ENCODE data around the gene LRP11. TPM values are rescaled to one million over a fixed set of nuclear protein-coding genes. Genes with fewer than 3 reads are reported as not detected.

Gene LRP11
- total and polyA plus RNA-seq, 10 of the 15 experiments (the other 5 are each of a cell fraction or from before 2014, with no cell fraction given) = under 0.01 to 0.23 (median 0.03) TPM; not detected in 6

DNA sequence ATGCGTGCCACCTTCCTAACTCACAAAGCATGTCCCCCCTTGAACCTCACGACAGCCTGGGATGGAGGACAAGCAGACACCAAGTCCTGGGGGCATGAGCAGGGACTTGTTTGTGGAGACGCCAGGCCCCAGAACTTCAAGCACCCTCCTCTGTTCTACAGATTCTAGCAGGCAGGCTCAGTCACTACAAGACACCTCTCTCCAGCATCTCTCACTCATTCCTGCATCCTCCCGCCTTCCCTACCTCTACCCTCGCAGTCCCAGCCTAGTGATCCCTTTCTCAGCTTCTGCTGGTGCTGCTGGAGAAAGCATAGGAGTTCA is 3.7 kb downstream of the LRP11 start:
- RAD21 ChIA-PET (ENCODE audit: unreplicated experiment) = no interaction called here
- Histone ChIP-seq H3K9ac (ENCODE audit: control insufficient read depth, insufficient read depth, low read length) (no peak overlapping the region), H3K36me3 (ENCODE audit: control insufficient read depth in 2 of 2, insufficient read depth in 2 of 2, low read length in 1 of 2) (no peaks in the 10 kb centered on the region), H3K27ac (ENCODE audit: control insufficient read depth, insufficient read depth) (no peak overlapping the region), H3K27me3 (replicated peaks in 1 of 2; ENCODE audit: control insufficient read depth in 2 of 2, insufficient read depth in 2 of 2, low read length in 1 of 2) (peaks cover 5 to 12% of the 10 kb centered on the region in 2 experiments), H4K20me1 (ENCODE audit: control insufficient read depth, insufficient read depth) (no peaks in the 10 kb centered on the region), H3K9me3 (replicated peaks; ENCODE audit: control insufficient read depth, insufficient read depth, low read length) (no peaks in the 10 kb centered on the region; the same call in 2 of the 3 replicates), H3K4me3 (no peak overlapping the region), H3K79me2 (ENCODE audit: control insufficient read depth, insufficient read depth, low read length) (no peaks in the 10 kb centered on the region), H3K4me1 (ENCODE audit: control insufficient read depth, insufficient read depth, low read length) (no peaks in the 10 kb centered on the region; the same call in 1 of the 2 replicates), H2AFZ (ENCODE audit: control insufficient read depth, low read depth, low read length) (no peak overlapping the region), H3K4me2 (ENCODE audit: control insufficient read depth, insufficient read depth) (no peak overlapping the region)
- no TSS peak for BruUV-seq (replicated peaks)
- intact Hi-C loops (cut with micrococcal nuclease; ENCODE audit: unreplicated experiment) (loop anchor here (10.0 kb wide), 1 partner anchor 136 kb away; no protein-coding TSS in a partner anchor), in situ Hi-C loops (cut with MboI) (no loop called here)
- TF ChIP-seq, protein P1, sequence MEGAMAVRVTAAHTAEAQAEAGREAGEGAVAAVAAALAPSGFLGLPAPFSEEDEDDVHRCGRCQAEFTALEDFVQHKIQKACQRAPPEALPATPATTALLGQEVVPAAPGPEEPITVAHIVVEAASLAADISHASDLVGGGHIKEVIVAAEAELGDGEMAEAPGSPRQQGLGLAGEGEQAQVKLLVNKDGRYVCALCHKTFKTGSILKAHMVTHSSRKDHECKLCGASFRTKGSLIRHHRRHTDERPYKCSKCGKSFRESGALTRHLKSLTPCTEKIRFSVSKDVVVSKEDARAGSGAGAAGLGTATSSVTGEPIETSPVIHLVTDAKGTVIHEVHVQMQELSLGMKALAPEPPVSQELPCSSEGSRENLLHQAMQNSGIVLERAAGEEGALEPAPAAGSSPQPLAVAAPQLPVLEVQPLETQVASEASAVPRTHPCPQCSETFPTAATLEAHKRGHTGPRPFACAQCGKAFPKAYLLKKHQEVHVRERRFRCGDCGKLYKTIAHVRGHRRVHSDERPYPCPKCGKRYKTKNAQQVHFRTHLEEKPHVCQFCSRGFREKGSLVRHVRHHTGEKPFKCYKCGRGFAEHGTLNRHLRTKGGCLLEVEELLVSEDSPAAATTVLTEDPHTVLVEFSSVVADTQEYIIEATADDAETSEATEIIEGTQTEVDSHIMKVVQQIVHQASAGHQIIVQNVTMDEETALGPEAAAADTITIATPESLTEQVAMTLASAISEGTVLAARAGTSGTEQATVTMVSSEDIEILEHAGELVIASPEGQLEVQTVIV (IDR thresholded peaks at IDR 0.05; ENCODE audit: borderline replicate concordance, partially characterized antibody) = no peak
- TF ChIP-seq EP300 (IDR thresholded peaks at IDR 0.05; ENCODE audit: borderline replicate concordance in 1 of 2, control insufficient read depth in 1 of 2, low read depth in 2 of 2, low read length in 2 of 2) (no peak), ZNF384 (IDR thresholded peaks at IDR 0.05; ENCODE audit: borderline replicate concordance, low read depth, low read length) (no peak), JUND (IDR thresholded peaks at IDR 0.05; ENCODE audit: low read depth, low read length) (no peak)
- TF ChIP-seq, protein P2, sequence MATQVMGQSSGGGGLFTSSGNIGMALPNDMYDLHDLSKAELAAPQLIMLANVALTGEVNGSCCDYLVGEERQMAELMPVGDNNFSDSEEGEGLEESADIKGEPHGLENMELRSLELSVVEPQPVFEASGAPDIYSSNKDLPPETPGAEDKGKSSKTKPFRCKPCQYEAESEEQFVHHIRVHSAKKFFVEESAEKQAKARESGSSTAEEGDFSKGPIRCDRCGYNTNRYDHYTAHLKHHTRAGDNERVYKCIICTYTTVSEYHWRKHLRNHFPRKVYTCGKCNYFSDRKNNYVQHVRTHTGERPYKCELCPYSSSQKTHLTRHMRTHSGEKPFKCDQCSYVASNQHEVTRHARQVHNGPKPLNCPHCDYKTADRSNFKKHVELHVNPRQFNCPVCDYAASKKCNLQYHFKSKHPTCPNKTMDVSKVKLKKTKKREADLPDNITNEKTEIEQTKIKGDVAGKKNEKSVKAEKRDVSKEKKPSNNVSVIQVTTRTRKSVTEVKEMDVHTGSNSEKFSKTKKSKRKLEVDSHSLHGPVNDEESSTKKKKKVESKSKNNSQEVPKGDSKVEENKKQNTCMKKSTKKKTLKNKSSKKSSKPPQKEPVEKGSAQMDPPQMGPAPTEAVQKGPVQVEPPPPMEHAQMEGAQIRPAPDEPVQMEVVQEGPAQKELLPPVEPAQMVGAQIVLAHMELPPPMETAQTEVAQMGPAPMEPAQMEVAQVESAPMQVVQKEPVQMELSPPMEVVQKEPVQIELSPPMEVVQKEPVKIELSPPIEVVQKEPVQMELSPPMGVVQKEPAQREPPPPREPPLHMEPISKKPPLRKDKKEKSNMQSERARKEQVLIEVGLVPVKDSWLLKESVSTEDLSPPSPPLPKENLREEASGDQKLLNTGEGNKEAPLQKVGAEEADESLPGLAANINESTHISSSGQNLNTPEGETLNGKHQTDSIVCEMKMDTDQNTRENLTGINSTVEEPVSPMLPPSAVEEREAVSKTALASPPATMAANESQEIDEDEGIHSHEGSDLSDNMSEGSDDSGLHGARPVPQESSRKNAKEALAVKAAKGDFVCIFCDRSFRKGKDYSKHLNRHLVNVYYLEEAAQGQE (IDR thresholded peaks at IDR 0.05; ENCODE audit: low read depth, low read length) = no peak
- TF ChIP-seq, protein P3, sequence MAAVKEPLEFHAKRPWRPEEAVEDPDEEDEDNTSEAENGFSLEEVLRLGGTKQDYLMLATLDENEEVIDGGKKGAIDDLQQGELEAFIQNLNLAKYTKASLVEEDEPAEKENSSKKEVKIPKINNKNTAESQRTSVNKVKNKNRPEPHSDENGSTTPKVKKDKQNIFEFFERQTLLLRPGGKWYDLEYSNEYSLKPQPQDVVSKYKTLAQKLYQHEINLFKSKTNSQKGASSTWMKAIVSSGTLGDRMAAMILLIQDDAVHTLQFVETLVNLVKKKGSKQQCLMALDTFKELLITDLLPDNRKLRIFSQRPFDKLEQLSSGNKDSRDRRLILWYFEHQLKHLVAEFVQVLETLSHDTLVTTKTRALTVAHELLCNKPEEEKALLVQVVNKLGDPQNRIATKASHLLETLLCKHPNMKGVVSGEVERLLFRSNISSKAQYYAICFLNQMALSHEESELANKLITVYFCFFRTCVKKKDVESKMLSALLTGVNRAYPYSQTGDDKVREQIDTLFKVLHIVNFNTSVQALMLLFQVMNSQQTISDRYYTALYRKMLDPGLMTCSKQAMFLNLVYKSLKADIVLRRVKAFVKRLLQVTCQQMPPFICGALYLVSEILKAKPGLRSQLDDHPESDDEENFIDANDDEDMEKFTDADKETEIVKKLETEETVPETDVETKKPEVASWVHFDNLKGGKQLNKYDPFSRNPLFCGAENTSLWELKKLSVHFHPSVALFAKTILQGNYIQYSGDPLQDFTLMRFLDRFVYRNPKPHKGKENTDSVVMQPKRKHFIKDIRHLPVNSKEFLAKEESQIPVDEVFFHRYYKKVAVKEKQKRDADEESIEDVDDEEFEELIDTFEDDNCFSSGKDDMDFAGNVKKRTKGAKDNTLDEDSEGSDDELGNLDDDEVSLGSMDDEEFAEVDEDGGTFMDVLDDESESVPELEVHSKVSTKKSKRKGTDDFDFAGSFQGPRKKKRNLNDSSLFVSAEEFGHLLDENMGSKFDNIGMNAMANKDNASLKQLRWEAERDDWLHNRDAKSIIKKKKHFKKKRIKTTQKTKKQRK (IDR thresholded peaks at IDR 0.05; ENCODE audit: low read depth, low read length) = no peak
- FAIRE-seq (no peak), ATAC-seq (no peak), DNase-seq (ENCODE audit: low read depth, low spot score) (no peak)
- POLR2A ChIA-PET = no interaction called here
- 52% methylated on average over 5 of the region's 5 CpGs for WGBS (ENCODE audit: insufficient coverage, insufficient replicate concordance, low lambda C conversion rate, missing lambda C conversion rate)
- SMC1A ChIA-PET (ENCODE audit: uncharacterized antibody, unreplicated experiment) = no interaction called here
- CTCF ChIA-PET = no interaction called here
